ENCODE results near the gene SSR3.

DNA sequence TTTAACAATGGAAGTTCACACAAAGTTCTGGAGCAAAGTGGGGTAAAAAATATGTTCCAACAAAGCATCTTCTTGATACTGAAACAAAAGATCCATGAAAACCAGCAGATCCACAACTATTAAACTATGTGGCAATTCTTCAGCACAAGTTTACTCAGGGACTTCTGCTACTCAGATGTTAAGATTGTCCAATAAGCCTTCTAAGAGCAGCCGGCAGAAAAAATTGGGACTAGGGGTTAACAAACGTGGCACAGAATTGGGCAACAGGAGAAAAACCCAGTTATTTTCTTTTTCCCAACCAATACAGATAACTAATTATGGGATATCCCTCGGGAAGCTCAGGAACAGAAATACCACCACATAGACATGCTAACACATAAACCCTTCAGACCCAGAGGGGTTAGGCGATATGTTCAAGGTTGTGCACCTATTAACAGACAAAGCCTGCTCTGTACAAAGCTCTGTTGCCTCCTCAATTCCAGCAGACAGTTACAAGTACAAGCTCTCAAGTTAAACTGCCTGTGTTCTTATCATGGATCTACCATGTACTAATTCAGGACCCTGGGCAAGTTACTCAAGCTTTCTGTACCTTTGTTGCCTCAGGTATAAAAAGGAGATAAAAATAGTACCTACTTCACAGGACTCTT lies 6.8 kb downstream of the SSR3 start:
- TF ChIP-seq, protein P1, sequence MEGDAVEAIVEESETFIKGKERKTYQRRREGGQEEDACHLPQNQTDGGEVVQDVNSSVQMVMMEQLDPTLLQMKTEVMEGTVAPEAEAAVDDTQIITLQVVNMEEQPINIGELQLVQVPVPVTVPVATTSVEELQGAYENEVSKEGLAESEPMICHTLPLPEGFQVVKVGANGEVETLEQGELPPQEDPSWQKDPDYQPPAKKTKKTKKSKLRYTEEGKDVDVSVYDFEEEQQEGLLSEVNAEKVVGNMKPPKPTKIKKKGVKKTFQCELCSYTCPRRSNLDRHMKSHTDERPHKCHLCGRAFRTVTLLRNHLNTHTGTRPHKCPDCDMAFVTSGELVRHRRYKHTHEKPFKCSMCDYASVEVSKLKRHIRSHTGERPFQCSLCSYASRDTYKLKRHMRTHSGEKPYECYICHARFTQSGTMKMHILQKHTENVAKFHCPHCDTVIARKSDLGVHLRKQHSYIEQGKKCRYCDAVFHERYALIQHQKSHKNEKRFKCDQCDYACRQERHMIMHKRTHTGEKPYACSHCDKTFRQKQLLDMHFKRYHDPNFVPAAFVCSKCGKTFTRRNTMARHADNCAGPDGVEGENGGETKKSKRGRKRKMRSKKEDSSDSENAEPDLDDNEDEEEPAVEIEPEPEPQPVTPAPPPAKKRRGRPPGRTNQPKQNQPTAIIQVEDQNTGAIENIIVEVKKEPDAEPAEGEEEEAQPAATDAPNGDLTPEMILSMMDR (IDR thresholded peaks at IDR 0.05) = no peak
- no peak for TF ChIP-seq POLR2A (IDR thresholded peaks at IDR 0.05)

All from esophagus squamous epithelium (tissue), 4 donors.